SH-SY5Y (cell line): ENCODE data around the gene IRAK1.

Experiments used
- GATA2 ChIP-seq: IDR thresholded peaks from 2 replicates; pipeline ENCODE4 v1.6.1; 2011; ENCODE audit warnings: mild to moderate bottlenecking, low read depth, low read length
- GATA3 ChIP-seq: IDR thresholded peaks from 2 replicates; pipeline ENCODE4 v1.6.1; 2011; ENCODE audit warnings: low read depth, mild to moderate bottlenecking, low read length, moderate library complexity

GRCh38 chrX:153992180-153992579 lies 27.5 kb downstream of the IRAK1 start:
- no peak for TF ChIP-seq GATA2
- no peak for TF ChIP-seq GATA3
